Endothelial cell of umbilical vein (primary cell): ENCODE measurements around the gene NUMA1.

Source experiments
- EZH2 ChIP-seq: IDR thresholded peaks from 2 replicates; pipeline ENCODE4 v1.6.1; 2012; ENCODE audit warnings: borderline replicate concordance, low read depth, mild to moderate bottlenecking, moderate library complexity, low read length, inconsistent platforms; ENCODE audit not compliant: severe bottlenecking
- FOS ChIP-seq: IDR thresholded peaks from 2 replicates; pipeline ENCODE4 v1.6.1; 2011; ENCODE audit warnings: mild to moderate bottlenecking, low read length, moderate library complexity, borderline replicate concordance; ENCODE audit not compliant: insufficient read depth
- GATA2 ChIP-seq: IDR thresholded peaks from 2 replicates; pipeline ENCODE4 v1.7.0; 2011; ENCODE audit warnings: low read depth, mild to moderate bottlenecking, moderate library complexity, mixed read lengths, low read length; ENCODE audit not compliant: insufficient read length, insufficient read depth
- POLR2A ChIP-seq: IDR thresholded peaks from 2 replicates; pipeline ENCODE4 v1.6.1; 2012; ENCODE audit warnings: low read depth, mild to moderate bottlenecking, control low read depth, low read length
- TF ChIP-seq, protein P1 (sequence below), 2 donors: IDR thresholded peaks; 1 replicate in 1 of 2; 2 replicates in 1 of 2; pipeline ENCODE4 v1.5.1; 2011; ENCODE audit warnings: low read length in 2 of 2, mild to moderate bottlenecking in 2 of 2, moderate library complexity in 2 of 2, control low read depth in 1 of 2, inconsistent platforms in 1 of 2, low read depth in 1 of 2; ENCODE audit not compliant: insufficient read depth in 1 of 2; ENCODE audit errors: extremely low read depth in 1 of 2
- TF ChIP-seq, protein P2 (sequence below): IDR thresholded peaks from 2 replicates; pipeline ENCODE4 v1.6.1; 2011; ENCODE audit not compliant: insufficient read depth, insufficient read length

DNA sequence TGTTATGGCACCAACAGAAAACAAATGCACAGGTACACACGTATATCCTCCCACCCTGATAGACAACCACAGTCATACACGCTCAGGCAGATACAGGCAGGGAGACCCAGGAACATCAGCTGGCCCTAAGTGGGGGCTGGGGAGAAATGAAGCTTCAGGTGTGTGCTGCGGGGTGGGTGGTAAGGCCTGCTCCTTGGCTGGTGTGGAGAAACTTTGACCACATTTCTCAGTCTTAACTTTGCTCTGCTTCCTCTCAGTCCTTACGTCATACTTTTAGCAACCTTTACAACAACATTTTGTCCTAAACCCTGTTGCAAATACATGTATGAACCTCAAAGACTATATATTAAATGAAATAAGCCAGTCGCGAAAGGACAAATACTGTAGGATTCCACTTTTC, 38.9 kb upstream of the NUMA1 start:
- TF ChIP-seq, protein P1, sequence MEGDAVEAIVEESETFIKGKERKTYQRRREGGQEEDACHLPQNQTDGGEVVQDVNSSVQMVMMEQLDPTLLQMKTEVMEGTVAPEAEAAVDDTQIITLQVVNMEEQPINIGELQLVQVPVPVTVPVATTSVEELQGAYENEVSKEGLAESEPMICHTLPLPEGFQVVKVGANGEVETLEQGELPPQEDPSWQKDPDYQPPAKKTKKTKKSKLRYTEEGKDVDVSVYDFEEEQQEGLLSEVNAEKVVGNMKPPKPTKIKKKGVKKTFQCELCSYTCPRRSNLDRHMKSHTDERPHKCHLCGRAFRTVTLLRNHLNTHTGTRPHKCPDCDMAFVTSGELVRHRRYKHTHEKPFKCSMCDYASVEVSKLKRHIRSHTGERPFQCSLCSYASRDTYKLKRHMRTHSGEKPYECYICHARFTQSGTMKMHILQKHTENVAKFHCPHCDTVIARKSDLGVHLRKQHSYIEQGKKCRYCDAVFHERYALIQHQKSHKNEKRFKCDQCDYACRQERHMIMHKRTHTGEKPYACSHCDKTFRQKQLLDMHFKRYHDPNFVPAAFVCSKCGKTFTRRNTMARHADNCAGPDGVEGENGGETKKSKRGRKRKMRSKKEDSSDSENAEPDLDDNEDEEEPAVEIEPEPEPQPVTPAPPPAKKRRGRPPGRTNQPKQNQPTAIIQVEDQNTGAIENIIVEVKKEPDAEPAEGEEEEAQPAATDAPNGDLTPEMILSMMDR (IDR thresholded peaks at IDR 0.05; ENCODE audit: extremely low read depth in 1 of 2, insufficient read depth in 1 of 2, low read depth in 1 of 2, low read length in 2 of 2) = no peak
- TF ChIP-seq POLR2A (no peak), GATA2 (no peak), EZH2 (no peak), FOS (no peak)
- TF ChIP-seq, protein P2, sequence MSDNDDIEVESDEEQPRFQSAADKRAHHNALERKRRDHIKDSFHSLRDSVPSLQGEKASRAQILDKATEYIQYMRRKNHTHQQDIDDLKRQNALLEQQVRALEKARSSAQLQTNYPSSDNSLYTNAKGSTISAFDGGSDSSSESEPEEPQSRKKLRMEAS = no peak
